Osteoblast (primary cell): ENCODE data around the gene CHST11. TPM values are rescaled to one million over a fixed set of nuclear protein-coding genes. Genes with fewer than 3 reads are reported as not detected.

Experiments
- DNase-seq: peaks from one replicate; pipeline ENCODE4 v3.0.0; 2011; ENCODE audit warnings: low spot score, mixed read lengths; ENCODE audit not compliant: insufficient read length; ENCODE audit errors: missing footprints
- H2AFZ ChIP-seq: 2 replicates; pipeline ENCODE4 v1.6.0; 2011; ENCODE audit warnings: mild to moderate bottlenecking, low read length
- H3K27ac ChIP-seq: 2 replicates; pipeline ENCODE4 v1.5.1; 2011; ENCODE audit warnings: mild to moderate bottlenecking, low read depth, low read length, moderate library complexity
- H3K27me3 ChIP-seq: 2 replicates; pipeline ENCODE4 v1.6.0; 2012; ENCODE audit warnings: mild to moderate bottlenecking, control low read depth, inconsistent platforms, low read length, moderate library complexity; ENCODE audit not compliant: insufficient read depth
- H3K36me3 ChIP-seq: 2 replicates; pipeline ENCODE4 v1.5.1; 2011; ENCODE audit warnings: mild to moderate bottlenecking, low read length, control low read depth, moderate library complexity; ENCODE audit not compliant: insufficient read depth
- H3K4me1 ChIP-seq: 2 replicates; pipeline ENCODE4 v1.5.1; 2011; ENCODE audit warnings: mild to moderate bottlenecking, low read length, control low read depth, moderate library complexity; ENCODE audit not compliant: insufficient read depth
- H3K4me2 ChIP-seq: 2 replicates; pipeline ENCODE4 v1.6.0; 2011; ENCODE audit warnings: mild to moderate bottlenecking, low read length; ENCODE audit not compliant: insufficient read depth
- H3K4me3 ChIP-seq: fragments of 200-600 bp; sonication (generic); 3 replicates; pipeline ENCODE4 v1.5.1; 2012; ENCODE audit warnings: mild to moderate bottlenecking, low read length, inconsistent platforms; ENCODE audit not compliant: insufficient read depth
- H3K79me2 ChIP-seq: 2 replicates; pipeline ENCODE4 v1.6.0; 2012; ENCODE audit warnings: mild to moderate bottlenecking, low read length, control low read depth, inconsistent platforms; ENCODE audit not compliant: insufficient read depth
- H3K9me3 ChIP-seq: 2 replicates; pipeline ENCODE4 v1.5.1; 2011; ENCODE audit warnings: low read depth, low read length, control low read depth
- H4K20me1 ChIP-seq: 2 replicates; pipeline ENCODE4 v1.6.0; 2012; ENCODE audit warnings: mild to moderate bottlenecking, low read length, control low read depth; ENCODE audit not compliant: insufficient read depth
- CTCF ChIP-seq: IDR thresholded peaks from 2 replicates; pipeline ENCODE4 v1.5.1; 2011; ENCODE audit warnings: mild to moderate bottlenecking, low read depth, low read length, moderate library complexity; ENCODE audit errors: extremely low read depth
- total RNA-seq: library from RNA; depleted of rRNA; stranded (reverse); fragments of >200 nt; gene quantifications from 2 replicates; pipeline ENCODE4 v1.2.3, GENCODE V29; 2012

The CHST11 gene
- total RNA-seq, 1 donor: 24.6 TPM

- Histone ChIP-seq H3K4me1 (peaks cover 7% of the 10 kb centered on the region), H3K4me3 (no peak overlapping the region), H3K27me3 (no peaks in the 10 kb centered on the region), H3K79me2 (peaks cover 40% of the 10 kb centered on the region), H4K20me1 (peaks cover 15% of the 10 kb centered on the region), H3K27ac (peak overlapping the region; percentile 24), H3K9me3 (no peaks in the 10 kb centered on the region), H2AFZ (no peak overlapping the region), H3K36me3 (no peaks in the 10 kb centered on the region), H3K4me2 (no peak overlapping the region)
- no peak for DNase-seq
- TF ChIP-seq CTCF: no peak
These were observed 109.7 kb downstream of the CHST11 start for GRCh38 chr12:104566244-104566993.

- Histone ChIP-seq H3K27ac (no peak overlapping the region), H3K4me2 (no peak overlapping the region), H3K27me3 (no peaks in the 10 kb centered on the region), H3K79me2 (peaks cover 28% of the 10 kb centered on the region), H3K4me3 (no peak overlapping the region), H3K9me3 (no peaks in the 10 kb centered on the region), H3K4me1 (peaks cover 7% of the 10 kb centered on the region), H4K20me1 (peaks cover 10% of the 10 kb centered on the region), H2AFZ (no peak overlapping the region), H3K36me3 (no peaks in the 10 kb centered on the region)
- no peak for TF ChIP-seq CTCF
- peak; percentile 48 for DNase-seq
These were observed 111.2 kb downstream of the CHST11 start for GRCh38 chr12:104567832-104568486.

- Histone ChIP-seq H3K36me3 (no peaks in the 10 kb centered on the region), H3K4me2 (no peak overlapping the region), H4K20me1 (peaks cover 10% of the 10 kb centered on the region), H2AFZ (no peak overlapping the region), H3K27ac (no peak overlapping the region), H3K27me3 (no peaks in the 10 kb centered on the region), H3K9me3 (no peaks in the 10 kb centered on the region), H3K4me3 (no peak overlapping the region), H3K79me2 (peaks cover 24% of the 10 kb centered on the region), H3K4me1 (peaks cover 7% of the 10 kb centered on the region)
- TF ChIP-seq CTCF: no peak
- DNase-seq: no peak
These were observed 111.7 kb downstream of the CHST11 start for GRCh38 chr12:104568487-104568868.

DNA sequence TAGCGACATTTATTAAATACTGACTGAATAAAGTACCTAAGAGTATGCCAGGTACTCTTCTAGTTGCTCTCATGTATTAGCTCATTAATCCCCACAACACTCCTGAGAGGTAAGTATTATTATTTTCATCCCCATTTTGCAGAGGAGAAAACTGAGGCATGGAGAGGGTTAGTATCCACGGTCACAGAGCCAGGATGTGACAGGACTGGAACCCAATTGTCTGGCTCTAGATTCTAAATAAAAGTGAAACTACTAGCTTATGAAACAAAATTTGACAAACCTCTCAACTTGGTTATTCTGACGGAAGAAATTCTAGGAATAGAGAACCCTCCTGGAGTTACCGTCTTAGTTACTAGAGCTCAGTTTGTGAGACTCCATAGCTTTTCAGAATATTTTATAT, 112.2 kb downstream of the CHST11 start:
- Histone ChIP-seq H3K4me2 (no peak overlapping the region), H3K27me3 (no peaks in the 10 kb centered on the region), H3K4me3 (no peak overlapping the region), H2AFZ (no peak overlapping the region), H3K9me3 (no peaks in the 10 kb centered on the region), H3K79me2 (peaks cover 21% of the 10 kb centered on the region), H3K4me1 (peaks cover 7% of the 10 kb centered on the region), H3K36me3 (no peaks in the 10 kb centered on the region), H4K20me1 (peaks cover 10% of the 10 kb centered on the region), H3K27ac (no peak overlapping the region)
- no peak for DNase-seq
- TF ChIP-seq CTCF: no peak
